ENCODE measurements around the gene COPS3.

DNA sequence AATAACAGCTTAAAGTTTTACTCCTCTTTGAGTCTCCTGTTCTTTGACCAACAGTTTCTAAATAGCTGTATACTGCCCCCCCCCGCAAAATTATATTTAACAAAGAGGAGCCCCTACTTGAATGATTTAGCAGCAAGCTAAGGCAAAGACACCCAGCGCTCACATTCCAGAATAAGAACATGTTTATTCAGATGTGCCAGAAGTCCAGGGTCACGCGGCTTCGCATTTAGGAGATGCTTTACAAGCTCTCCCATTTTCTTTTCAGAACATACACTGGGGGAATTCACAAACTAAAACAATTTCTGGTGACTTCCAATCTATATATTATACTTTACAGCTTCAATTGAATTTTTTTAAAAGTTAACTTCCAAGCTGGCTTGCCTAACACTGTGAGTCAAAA lies 80.2 kb downstream of the COPS3 start:
- TF ChIP-seq, protein P1, sequence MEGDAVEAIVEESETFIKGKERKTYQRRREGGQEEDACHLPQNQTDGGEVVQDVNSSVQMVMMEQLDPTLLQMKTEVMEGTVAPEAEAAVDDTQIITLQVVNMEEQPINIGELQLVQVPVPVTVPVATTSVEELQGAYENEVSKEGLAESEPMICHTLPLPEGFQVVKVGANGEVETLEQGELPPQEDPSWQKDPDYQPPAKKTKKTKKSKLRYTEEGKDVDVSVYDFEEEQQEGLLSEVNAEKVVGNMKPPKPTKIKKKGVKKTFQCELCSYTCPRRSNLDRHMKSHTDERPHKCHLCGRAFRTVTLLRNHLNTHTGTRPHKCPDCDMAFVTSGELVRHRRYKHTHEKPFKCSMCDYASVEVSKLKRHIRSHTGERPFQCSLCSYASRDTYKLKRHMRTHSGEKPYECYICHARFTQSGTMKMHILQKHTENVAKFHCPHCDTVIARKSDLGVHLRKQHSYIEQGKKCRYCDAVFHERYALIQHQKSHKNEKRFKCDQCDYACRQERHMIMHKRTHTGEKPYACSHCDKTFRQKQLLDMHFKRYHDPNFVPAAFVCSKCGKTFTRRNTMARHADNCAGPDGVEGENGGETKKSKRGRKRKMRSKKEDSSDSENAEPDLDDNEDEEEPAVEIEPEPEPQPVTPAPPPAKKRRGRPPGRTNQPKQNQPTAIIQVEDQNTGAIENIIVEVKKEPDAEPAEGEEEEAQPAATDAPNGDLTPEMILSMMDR (IDR thresholded peaks at IDR 0.05; ENCODE audit: low read length) = no peak
- TF ChIP-seq EZH2phosphoT487 (IDR thresholded peaks at IDR 0.05; ENCODE audit: low read length) = no peak
